Gastroesophageal sphincter (tissue), 3 donors: ENCODE results near the gene VEGFB.

Experiments used
- EP300 ChIP-seq: sonication (generic); formaldehyde crosslinking; IDR thresholded peaks from one replicate; pipeline ENCODE4 v1.6.1; 2017; ENCODE audit warnings: antibody characterized with exemption, mild to moderate bottlenecking
- POLR2A ChIP-seq, 2 donors: fragments of 450-650 bp; IDR thresholded peaks; one replicate each; pipeline ENCODE4 v1.6.1; 2017; ENCODE audit warnings: antibody characterized with exemption in 2 of 2, mild to moderate bottlenecking in 2 of 2, moderate library complexity in 1 of 2
- TF ChIP-seq, protein P1 (sequence below), 4 experiments: fragments of 200-600 bp in 2 of 4; fragments of 450-650 bp in 2 of 4; sonication (generic) in 1 of 4; IDR thresholded peaks; one replicate each; pipeline ENCODE4 v1.5.1; 2017 to 2019; ENCODE audit warnings: antibody characterized with exemption in 4 of 4, mild to moderate bottlenecking in 2 of 4, moderate library complexity in 2 of 4

DNA sequence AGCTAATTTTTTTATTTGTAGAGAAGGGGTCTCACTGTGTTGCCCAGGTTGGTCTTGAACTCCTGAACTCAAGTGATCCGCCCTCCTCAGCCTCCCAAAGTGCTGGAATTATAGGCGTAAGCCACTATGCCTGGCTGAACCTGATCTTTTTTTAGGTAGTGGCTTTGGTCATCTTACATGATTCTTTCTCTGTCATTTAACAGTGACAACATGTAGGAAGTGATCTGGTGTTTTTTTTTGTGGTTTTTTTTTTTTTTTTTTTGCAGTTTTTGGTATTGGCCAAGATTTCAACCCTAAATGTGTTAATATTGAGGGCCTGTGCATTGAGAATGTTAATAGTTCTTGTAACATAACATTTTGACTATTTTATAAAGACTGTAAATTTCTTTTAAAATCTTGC, 35.9 kb upstream of the VEGFB start:
- TF ChIP-seq, protein P1, sequence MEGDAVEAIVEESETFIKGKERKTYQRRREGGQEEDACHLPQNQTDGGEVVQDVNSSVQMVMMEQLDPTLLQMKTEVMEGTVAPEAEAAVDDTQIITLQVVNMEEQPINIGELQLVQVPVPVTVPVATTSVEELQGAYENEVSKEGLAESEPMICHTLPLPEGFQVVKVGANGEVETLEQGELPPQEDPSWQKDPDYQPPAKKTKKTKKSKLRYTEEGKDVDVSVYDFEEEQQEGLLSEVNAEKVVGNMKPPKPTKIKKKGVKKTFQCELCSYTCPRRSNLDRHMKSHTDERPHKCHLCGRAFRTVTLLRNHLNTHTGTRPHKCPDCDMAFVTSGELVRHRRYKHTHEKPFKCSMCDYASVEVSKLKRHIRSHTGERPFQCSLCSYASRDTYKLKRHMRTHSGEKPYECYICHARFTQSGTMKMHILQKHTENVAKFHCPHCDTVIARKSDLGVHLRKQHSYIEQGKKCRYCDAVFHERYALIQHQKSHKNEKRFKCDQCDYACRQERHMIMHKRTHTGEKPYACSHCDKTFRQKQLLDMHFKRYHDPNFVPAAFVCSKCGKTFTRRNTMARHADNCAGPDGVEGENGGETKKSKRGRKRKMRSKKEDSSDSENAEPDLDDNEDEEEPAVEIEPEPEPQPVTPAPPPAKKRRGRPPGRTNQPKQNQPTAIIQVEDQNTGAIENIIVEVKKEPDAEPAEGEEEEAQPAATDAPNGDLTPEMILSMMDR (IDR thresholded peaks at IDR 0.05): no peak
- TF ChIP-seq EP300 (no peak), POLR2A (IDR thresholded peaks at IDR 0.05) (no peak)
